NT2/D1 (cell line): ENCODE data around the gene JUN.

Experiments
- DNase-seq: peaks from one replicate; pipeline ENCODE4 v3.0.0-alpha.2; 2011; ENCODE audit warnings: low read depth, low spot score
- H3K27me3 ChIP-seq: 2 replicates; pipeline ENCODE4 v1.6.0; 2011; ENCODE audit warnings: mild to moderate bottlenecking; ENCODE audit not compliant: insufficient read length, insufficient read depth
- H3K36me3 ChIP-seq: 2 replicates; pipeline ENCODE4 v1.6.1; 2011; ENCODE audit warnings: mild to moderate bottlenecking, low read length, mixed read lengths; ENCODE audit not compliant: insufficient read depth, insufficient read length
- H3K4me1 ChIP-seq: 2 replicates; pipeline ENCODE4 v1.5.1; 2011; ENCODE audit not compliant: insufficient read depth, insufficient read length
- H3K4me3 ChIP-seq: 2 replicates; pipeline ENCODE4 v1.5.1; 2011; ENCODE audit warnings: low read depth; ENCODE audit not compliant: insufficient read length
- H3K9ac ChIP-seq: 2 replicates; pipeline ENCODE4 v1.6.0; 2011; ENCODE audit warnings: low read depth; ENCODE audit not compliant: insufficient read length
- H3K9me3 ChIP-seq: 2 replicates; pipeline ENCODE4 v1.5.1; 2011; ENCODE audit warnings: mild to moderate bottlenecking, low read length; ENCODE audit not compliant: insufficient read depth
- SUZ12 ChIP-seq: IDR thresholded peaks from 2 replicates; pipeline ENCODE4 v1.6.1; 2011; ENCODE audit not compliant: insufficient read length, insufficient read depth; ENCODE audit errors: extremely low read depth
- YY1 ChIP-seq: IDR thresholded peaks from 2 replicates; pipeline ENCODE4 v1.6.1; 2011; ENCODE audit not compliant: insufficient read length, insufficient read depth
- ZNF274 ChIP-seq: IDR thresholded peaks from 2 replicates; pipeline ENCODE4 v1.6.1; 2011; ENCODE audit warnings: mild to moderate bottlenecking, low read depth, low read length

Gene JUN

DNA sequence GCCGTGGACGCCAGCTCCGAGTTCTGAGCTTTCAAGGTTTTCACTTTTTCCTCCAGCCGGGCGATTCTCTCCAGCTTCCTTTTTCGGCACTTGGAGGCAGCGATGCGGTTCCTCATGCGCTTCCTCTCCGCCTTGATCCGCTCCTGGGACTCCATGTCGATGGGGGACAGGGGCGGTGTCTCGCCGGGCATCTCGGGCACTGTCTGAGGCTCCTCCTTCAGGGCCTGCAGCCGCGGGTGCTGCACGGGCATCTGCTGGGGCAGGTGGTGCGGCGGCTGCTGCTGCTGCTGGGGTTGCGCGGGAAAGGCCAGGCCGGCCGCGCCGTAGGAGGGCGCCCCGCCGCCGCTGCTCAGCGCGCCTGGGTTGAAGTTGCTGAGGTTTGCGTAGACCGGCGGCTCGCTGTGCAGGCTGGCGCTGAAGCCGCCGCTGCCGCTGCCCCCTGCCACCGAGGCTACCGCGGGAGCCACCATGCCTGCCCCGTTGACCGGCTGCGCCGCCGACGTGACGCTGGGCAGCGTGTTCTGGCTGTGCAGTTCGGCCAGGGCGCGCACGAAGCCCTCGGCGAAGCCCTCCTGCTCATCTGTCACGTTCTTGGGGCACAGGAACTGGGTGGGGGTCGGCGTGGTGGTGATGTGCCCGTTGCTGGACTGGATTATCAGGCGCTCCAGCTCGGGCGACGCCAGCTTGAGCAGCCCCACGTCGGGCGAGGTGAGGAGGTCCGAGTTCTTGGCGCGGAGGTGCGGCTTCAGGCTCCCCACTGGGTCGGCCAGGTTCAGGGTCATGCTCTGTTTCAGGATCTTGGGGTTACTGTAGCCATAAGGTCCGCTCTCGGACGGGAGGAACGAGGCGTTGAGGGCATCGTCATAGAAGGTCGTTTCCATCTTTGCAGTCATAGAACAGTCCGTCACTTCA lies 1.4 kb downstream of the JUN start:
- H3K9me3 ChIP-seq = peaks cover 12% of the 10 kb centered on the region; the same call in 1 of the 2 replicates
- peaks cover 2% of the 10 kb centered on the region for H3K27me3 ChIP-seq
- peaks cover 12% of the 10 kb centered on the region for H3K4me1 ChIP-seq
- H3K4me3 ChIP-seq = peak overlapping the region; percentile 94
- no peak for DNase-seq
- H3K9ac ChIP-seq = peak overlapping the region; percentile 98
- no peak for TF ChIP-seq YY1
- TF ChIP-seq SUZ12 = no peak
- no peak for TF ChIP-seq ZNF274
- peaks cover 24% of the 10 kb centered on the region for H3K36me3 ChIP-seq

DNA sequence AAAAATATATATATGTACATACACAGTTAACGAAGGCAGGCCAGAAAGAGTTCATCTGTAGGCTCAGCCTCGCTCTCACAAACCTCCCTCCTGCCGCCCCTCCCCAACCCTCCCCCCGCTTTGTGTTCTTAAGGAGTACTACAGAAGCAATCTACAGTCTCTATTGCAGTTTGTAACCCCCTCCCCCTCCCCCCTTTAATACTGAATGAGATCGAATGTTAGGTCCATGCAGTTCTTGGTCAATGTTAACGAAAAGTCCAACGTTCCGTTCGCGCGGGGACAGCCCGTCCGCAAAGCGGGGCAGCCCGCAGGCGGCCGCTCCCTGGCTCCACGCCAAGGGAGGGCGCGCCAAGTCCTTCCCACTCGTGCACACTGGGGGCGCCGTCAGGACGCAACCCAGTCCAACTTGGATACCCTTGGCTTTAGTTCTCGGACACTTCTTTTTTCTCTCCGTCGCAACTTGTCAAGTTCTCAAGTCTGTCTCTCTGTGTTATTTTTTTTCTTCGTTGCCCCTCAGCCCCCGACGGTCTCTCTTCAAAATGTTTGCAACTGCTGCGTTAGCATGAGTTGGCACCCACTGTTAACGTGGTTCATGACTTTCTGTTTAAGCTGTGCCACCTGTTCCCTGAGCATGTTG lies 2.2 kb downstream of the JUN start:
- H3K4me1 ChIP-seq = peaks cover 12% of the 10 kb centered on the region
- peak overlapping the region; percentile 98 for H3K9ac ChIP-seq
- peak; percentile 20 for DNase-seq
- no peaks in the 10 kb centered on the region for H3K27me3 ChIP-seq
- H3K9me3 ChIP-seq = peaks cover 12% of the 10 kb centered on the region; the same call in 1 of the 2 replicates
- H3K4me3 ChIP-seq = peak overlapping the region; percentile 94
- peaks cover 24% of the 10 kb centered on the region for H3K36me3 ChIP-seq
- TF ChIP-seq SUZ12 = no peak
- no peak for TF ChIP-seq YY1
- TF ChIP-seq ZNF274 = no peak

DNA sequence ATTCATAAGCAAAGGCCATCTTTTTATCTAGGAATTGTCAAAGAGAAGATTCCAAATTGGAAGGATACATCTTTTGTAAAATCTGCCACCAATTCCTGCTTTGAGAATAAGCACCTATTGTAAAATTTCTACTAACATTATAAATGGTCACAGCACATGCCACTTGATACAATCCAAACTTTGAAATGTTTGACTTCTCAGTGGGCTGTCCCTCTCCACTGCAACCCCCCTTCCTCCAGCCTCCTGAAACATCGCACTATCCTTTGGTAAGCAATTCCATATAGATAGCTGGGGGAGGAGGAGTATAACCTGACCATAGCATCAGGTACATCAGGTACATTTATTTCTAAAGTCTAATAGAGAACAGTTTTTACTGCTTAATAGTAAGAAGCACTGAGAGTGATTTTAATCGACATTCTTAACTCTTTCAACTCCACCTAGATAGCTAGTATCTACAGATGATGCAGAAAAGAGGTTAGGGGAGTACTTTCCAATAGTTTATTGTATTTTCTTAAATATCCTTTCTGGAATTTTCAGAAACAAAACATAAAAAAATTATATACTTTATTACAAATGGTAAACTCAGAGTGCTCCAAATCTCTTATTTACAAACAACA lies 2.9 kb downstream of the JUN start:
- TF ChIP-seq YY1 (no peak), SUZ12 (no peak), ZNF274 (no peak)
- no peaks in the 10 kb centered on the region for H3K27me3 ChIP-seq
- no peak overlapping the region for H3K9ac ChIP-seq
- H3K4me1 ChIP-seq = peaks cover 12% of the 10 kb centered on the region
- H3K4me3 ChIP-seq = peak overlapping the region; percentile 94
- peaks cover 24% of the 10 kb centered on the region for H3K36me3 ChIP-seq
- H3K9me3 ChIP-seq = peaks cover 12% of the 10 kb centered on the region; the same call in 1 of the 2 replicates
- DNase-seq = no peak

DNA sequence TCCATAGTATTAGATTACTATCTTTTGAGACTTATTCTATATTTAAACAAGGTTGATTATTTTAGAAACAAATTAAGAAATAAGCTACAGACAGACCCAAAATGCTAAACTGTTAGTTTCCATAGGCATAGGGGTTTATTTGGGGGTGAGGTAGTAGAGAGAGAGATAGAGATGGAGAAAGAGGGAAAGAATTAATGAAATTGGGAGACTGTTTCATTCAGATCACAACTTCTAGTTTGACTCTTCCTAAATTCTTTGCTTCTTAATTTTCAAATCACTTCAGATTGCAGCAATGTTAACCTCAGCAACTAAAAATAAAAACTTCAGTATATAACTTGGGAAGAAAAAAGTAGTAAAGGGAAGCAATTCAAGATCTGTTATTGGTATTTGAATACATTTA lies 3.4 kb downstream of the JUN start:
- Histone ChIP-seq H3K4me3 (no peak overlapping the region), H3K4me1 (peaks cover 9% of the 10 kb centered on the region), H3K36me3 (peaks cover 24% of the 10 kb centered on the region), H3K9ac (no peak overlapping the region), H3K27me3 (no peaks in the 10 kb centered on the region), H3K9me3 (peaks cover 12% of the 10 kb centered on the region; the same call in 1 of the 2 replicates)
- TF ChIP-seq SUZ12 (no peak), YY1 (no peak), ZNF274 (no peak)
- DNase-seq = no peak

DNA sequence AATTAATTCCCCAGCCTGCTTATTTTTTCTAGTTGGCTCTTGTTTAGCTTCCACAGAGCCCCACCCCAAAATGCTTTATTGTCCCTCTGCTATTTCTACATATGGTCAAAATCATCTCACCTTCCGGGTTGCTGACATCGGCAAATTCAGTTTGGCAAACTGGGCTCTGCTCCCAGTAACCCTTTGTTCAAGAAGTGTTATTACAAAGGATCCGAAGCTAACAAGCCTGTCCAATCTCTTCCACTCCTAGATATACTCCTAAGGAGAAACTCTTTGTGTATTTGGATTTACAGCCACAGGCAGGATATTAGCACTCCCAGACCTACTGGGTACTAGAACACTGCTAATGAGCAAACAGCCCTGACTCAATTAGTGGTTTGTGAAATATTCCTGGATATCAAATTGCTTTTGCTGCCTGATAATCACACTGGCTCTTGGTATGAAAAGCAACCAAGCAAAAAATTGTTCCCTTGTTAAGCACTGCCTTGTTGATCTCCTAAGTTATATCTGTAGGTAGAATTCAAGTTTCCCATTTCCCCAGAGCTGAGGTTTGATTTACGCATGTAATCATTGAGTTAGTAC lies 4.0 kb downstream of the JUN start:
- no peak overlapping the region for H3K9ac ChIP-seq
- H3K36me3 ChIP-seq = peaks cover 24% of the 10 kb centered on the region
- H3K27me3 ChIP-seq = no peaks in the 10 kb centered on the region
- peaks cover 9% of the 10 kb centered on the region for H3K4me1 ChIP-seq
- peaks cover 12% of the 10 kb centered on the region; the same call in 1 of the 2 replicates for H3K9me3 ChIP-seq
- H3K4me3 ChIP-seq = no peak overlapping the region
- TF ChIP-seq YY1 = no peak
- DNase-seq = no peak

DNA sequence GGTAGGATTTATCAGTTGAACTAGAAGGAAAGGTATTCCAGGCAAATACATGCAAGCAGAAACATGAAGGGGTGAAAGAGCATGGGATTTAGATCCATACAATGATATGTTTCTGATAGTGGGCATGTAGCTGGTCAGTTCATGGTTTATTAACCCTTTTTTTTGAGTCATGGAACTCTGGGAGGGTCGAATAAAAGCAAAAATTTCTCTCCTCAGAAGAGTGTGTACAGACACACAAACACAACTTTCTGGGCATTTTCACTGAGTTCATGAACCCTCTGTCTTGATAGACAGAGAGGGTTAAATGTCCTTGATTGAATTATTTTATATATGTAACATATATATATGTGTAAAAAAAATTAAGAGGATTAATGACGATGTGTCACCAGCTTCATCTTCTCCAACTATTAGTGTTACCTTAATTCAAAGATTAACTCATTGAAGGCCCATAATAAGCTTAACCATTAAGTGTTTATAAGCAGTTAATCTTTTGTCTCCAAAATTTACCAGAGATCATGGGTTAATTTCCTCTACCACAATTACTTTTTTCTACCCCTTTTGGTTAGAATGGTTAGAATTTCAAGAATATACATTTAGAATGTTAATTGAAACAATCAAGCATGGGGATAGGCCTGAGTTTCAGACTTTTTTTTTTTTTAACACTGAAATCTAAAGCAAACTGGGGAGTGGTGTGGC lies 4.6 kb downstream of the JUN start:
- Histone ChIP-seq H3K9me3 (peaks cover 12% of the 10 kb centered on the region; the same call in 1 of the 2 replicates), H3K4me3 (no peak overlapping the region), H3K27me3 (no peaks in the 10 kb centered on the region), H3K9ac (no peak overlapping the region), H3K4me1 (peaks cover 9% of the 10 kb centered on the region), H3K36me3 (peaks cover 24% of the 10 kb centered on the region)
- DNase-seq = no peak
- TF ChIP-seq YY1 (no peak), ZNF274 (no peak), SUZ12 (no peak)
